ENCODE measurements around the gene TMEM38B. TPM values are rescaled to one million over a fixed set of nuclear protein-coding genes. Genes with fewer than 3 reads are reported as not detected.
A peak's percentile ranks its signal among the peaks of the same experiment; 100 is the strongest.

Gene TMEM38B
- total RNA-seq = 10 to 100 TPM in 1 of 2 experiments, 1 to 10 TPM in 1; 9.9 to 17.9 TPM

GRCh38 chr9:105694190-105694847 is at the start of gene TMEM38B:
Gene TMEM38B, plus strand, starts transcription at chr9:105694541. Its CDS starts 120 bp downstream, at chr9:105694661.
- peak within 1 kb of the TSS; percentile 71 for H3K27ac Mint-ChIP-seq
- CTCF ChIA-PET = interaction anchor here (0.8 to 3.4 kb wide), 3 partner anchors 24 to 38 kb away, joined by 3 to 14 read pairs (median 5); no protein-coding TSS in a partner anchor
- peak; percentile 92 for ATAC-seq

GRCh38 chr9:105646879-105647594 is 47.3 kb upstream of the TMEM38B start:
- H3K27me3 Mint-ChIP-seq = no peaks in the 10 kb centered on the region
- CTCF ChIA-PET = interaction anchor here (2.5 kb wide), 1 partner anchor 71 kb away, joined by 7 read pairs; no protein-coding TSS in a partner anchor
- H3K27ac Mint-ChIP-seq = no peak overlapping the region
- peaks cover 3% of the 10 kb centered on the region for H3K36me3 Mint-ChIP-seq
- H3K4me3 Mint-ChIP-seq = no peak overlapping the region
- no peaks in the 10 kb centered on the region for H3K9me3 Mint-ChIP-seq (ENCODE audit: low read depth)
- ATAC-seq (no peak), DNase-seq (no peak)
- no peaks in the 10 kb centered on the region for H3K4me1 Mint-ChIP-seq

More at GRCh38 chr9:105694190-105694847, at the start of gene TMEM38B:
- Mint-ChIP-seq H3K36me3 (no peaks in the 10 kb centered on the region), H3K4me3 (peak within 1 kb of the TSS; percentile 84), H3K9me3 (ENCODE audit: low read depth) (no peaks in the 10 kb centered on the region), H3K4me1 (peaks cover 15% of the 10 kb centered on the region), H3K27me3 (peaks cover 26% of the 10 kb centered on the region)
- DNase-seq = peak; percentile 84

GRCh38 chr9:105647595-105648349 is 46.6 kb upstream of the TMEM38B start:
- CTCF ChIA-PET = interaction anchor here (1.0 to 2.5 kb wide), 2 partner anchors 9 to 71 kb away, joined by 3 to 7 read pairs; no protein-coding TSS in a partner anchor
- ATAC-seq = no peak
- no peaks in the 10 kb centered on the region for H3K9me3 Mint-ChIP-seq (ENCODE audit: low read depth)

GRCh38 chr9:105651806-105652205 is 42.5 kb upstream of the TMEM38B start:
- Mint-ChIP-seq H3K4me3 (no peak overlapping the region), H3K27ac (no peak overlapping the region), H3K9me3 (ENCODE audit: low read depth) (no peaks in the 10 kb centered on the region), H3K36me3 (no peaks in the 10 kb centered on the region), H3K27me3 (peaks cover 25% of the 10 kb centered on the region), H3K4me1 (peaks cover 6% of the 10 kb centered on the region)
- ATAC-seq = no peak
- CTCF ChIA-PET = no interaction called here
- DNase-seq = no peak

More at GRCh38 chr9:105647595-105648349, 46.6 kb upstream of the TMEM38B start:
- no peak overlapping the region for H3K4me3 Mint-ChIP-seq
- peaks cover 2% of the 10 kb centered on the region for H3K36me3 Mint-ChIP-seq
- H3K4me1 Mint-ChIP-seq = no peaks in the 10 kb centered on the region
- DNase-seq = no peak
- H3K27ac Mint-ChIP-seq = no peak overlapping the region
- H3K27me3 Mint-ChIP-seq = peaks cover 1% of the 10 kb centered on the region

- no peaks in the 10 kb centered on the region for H3K9me3 Mint-ChIP-seq (ENCODE audit: low read depth)
- peaks cover 38% of the 10 kb centered on the region for H3K27me3 Mint-ChIP-seq
- CTCF ChIA-PET = interaction anchor here (0.7 to 1.5 kb wide), 3 partner anchors 38 to 81 kb away, joined by 3 to 5 read pairs (median 3); partner anchors contain the start of gene TMEM38B
- H3K4me1 Mint-ChIP-seq = peaks cover 7% of the 10 kb centered on the region
- peak overlapping the region; percentile 61 for H3K4me3 Mint-ChIP-seq
- no peak overlapping the region for H3K27ac Mint-ChIP-seq
- DNase-seq (no peak), ATAC-seq (peak; percentile 66)
- no peaks in the 10 kb centered on the region for H3K36me3 Mint-ChIP-seq
These were observed 38.0 kb upstream of the TMEM38B start for GRCh38 chr9:105656131-105656921.

- Mint-ChIP-seq H3K9me3 (ENCODE audit: low read depth) (no peaks in the 10 kb centered on the region), H3K36me3 (no peaks in the 10 kb centered on the region), H3K4me3 (no peak overlapping the region), H3K27ac (no peak overlapping the region), H3K27me3 (peaks cover 35% of the 10 kb centered on the region), H3K4me1 (peaks cover 7% of the 10 kb centered on the region)
- CTCF ChIA-PET = no interaction called here
- DNase-seq (no peak), ATAC-seq (no peak)
These were observed 36.0 kb upstream of the TMEM38B start for GRCh38 chr9:105658351-105658750.

GRCh38 chr9:105661011-105661410 is 33.3 kb upstream of the TMEM38B start:
- Mint-ChIP-seq H3K36me3 (no peaks in the 10 kb centered on the region), H3K27ac (no peak overlapping the region), H3K9me3 (ENCODE audit: low read depth) (no peaks in the 10 kb centered on the region), H3K4me1 (peaks cover 5% of the 10 kb centered on the region), H3K27me3 (peaks cover 25% of the 10 kb centered on the region), H3K4me3 (no peak overlapping the region)
- no peak for DNase-seq
- CTCF ChIA-PET = no interaction called here
- no peak for ATAC-seq

- no peaks in the 10 kb centered on the region for H3K4me1 Mint-ChIP-seq
- H3K4me3 Mint-ChIP-seq = no peak within 1 kb of the TSS
- H3K27me3 Mint-ChIP-seq = peaks cover 17% of the 10 kb centered on the region
- no peak within 1 kb of the TSS for H3K27ac Mint-ChIP-seq
- ATAC-seq (no peak), DNase-seq (no peak)
- no peaks in the 10 kb centered on the region for H3K36me3 Mint-ChIP-seq
- CTCF ChIA-PET = interaction anchor here (1.2 kb wide), 1 partner anchor 56 kb away, joined by 4 read pairs; no protein-coding TSS in a partner anchor
- no peaks in the 10 kb centered on the region for H3K9me3 Mint-ChIP-seq (ENCODE audit: low read depth)
These were observed 31.9 kb upstream of the TMEM38B start, which contains the start of gene TAL2 for GRCh38 chr9:105662184-105663104. Gene TAL2, plus strand, starts transcription at chr9:105662457. Its CDS starts 40 bp downstream, at chr9:105662497.

GRCh38 chr9:105663914-105664313 is 30.4 kb upstream of the TMEM38B start:
- Mint-ChIP-seq H3K4me3 (no peak overlapping the region), H3K36me3 (no peaks in the 10 kb centered on the region), H3K27me3 (peaks cover 18% of the 10 kb centered on the region), H3K9me3 (ENCODE audit: low read depth) (no peaks in the 10 kb centered on the region), H3K4me1 (no peaks in the 10 kb centered on the region), H3K27ac (no peak overlapping the region)
- ATAC-seq = no peak
- DNase-seq = no peak
- CTCF ChIA-PET = interaction anchor here (1.2 kb wide), 1 partner anchor 30 kb away, joined by 3 read pairs; no protein-coding TSS in a partner anchor

- Mint-ChIP-seq H3K36me3 (no peaks in the 10 kb centered on the region), H3K4me3 (no peak overlapping the region), H3K27me3 (peaks cover 25% of the 10 kb centered on the region), H3K4me1 (no peaks in the 10 kb centered on the region), H3K9me3 (ENCODE audit: low read depth) (no peaks in the 10 kb centered on the region), H3K27ac (no peak overlapping the region)
- DNase-seq = no peak
- no peak for ATAC-seq
- CTCF ChIA-PET = no interaction called here
These were observed 26.5 kb upstream of the TMEM38B start for GRCh38 chr9:105667867-105668266.

- no peak overlapping the region for H3K4me3 Mint-ChIP-seq
- DNase-seq = no peak
- H3K36me3 Mint-ChIP-seq = no peaks in the 10 kb centered on the region
- H3K9me3 Mint-ChIP-seq (ENCODE audit: low read depth) = no peaks in the 10 kb centered on the region
- ATAC-seq = no peak
- H3K27ac Mint-ChIP-seq = no peak overlapping the region
- H3K27me3 Mint-ChIP-seq = peaks cover 22% of the 10 kb centered on the region
- CTCF ChIA-PET = no interaction called here
- no peaks in the 10 kb centered on the region for H3K4me1 Mint-ChIP-seq
These were observed 24.0 kb upstream of the TMEM38B start for GRCh38 chr9:105670315-105670714.

- Mint-ChIP-seq H3K27me3 (peaks cover 20% of the 10 kb centered on the region), H3K36me3 (no peaks in the 10 kb centered on the region), H3K4me3 (no peak overlapping the region), H3K27ac (no peak overlapping the region), H3K9me3 (ENCODE audit: low read depth) (no peaks in the 10 kb centered on the region), H3K4me1 (no peaks in the 10 kb centered on the region)
- CTCF ChIA-PET = no interaction called here
- DNase-seq (no peak), ATAC-seq (no peak)
These were observed 23.6 kb upstream of the TMEM38B start for GRCh38 chr9:105670775-105671174.
